Astrocyte (in vitro differentiated cells and primary cell): ENCODE measurements around the gene C1R. TPM values are rescaled to one million over a fixed set of nuclear protein-coding genes. Genes with fewer than 3 reads are reported as not detected.

ENCODE experiments used
- DNase-seq: peaks from one replicate; pipeline ENCODE4 v3.0.0-alpha.2; 2010; ENCODE audit warnings: low read depth
- FAIRE-seq: peaks from 2 replicates; lab custom pipeline; 2011; peaks lifted over from hg19 to GRCh38; lab: Jason Lieb, UNC
- H2AFZ ChIP-seq: 2 replicates; pipeline ENCODE4 v1.6.0; 2012; ENCODE audit warnings: low read depth, low read length, inconsistent platforms
- H3K27ac ChIP-seq: 2 replicates; pipeline ENCODE4 v1.5.1; 2011; ENCODE audit warnings: low read depth, low read length, inconsistent platforms
- H3K27me3 ChIP-seq: 2 replicates; pipeline ENCODE4 v1.6.0; 2011; ENCODE audit warnings: low read length, inconsistent platforms; ENCODE audit not compliant: insufficient read depth
- H3K36me3 ChIP-seq: 2 replicates; pipeline ENCODE4 v1.5.1; 2011; ENCODE audit warnings: low read length, inconsistent platforms; ENCODE audit not compliant: insufficient read depth
- H3K4me1 ChIP-seq: 2 replicates; pipeline ENCODE4 v1.5.1; 2011; ENCODE audit warnings: low read length, inconsistent platforms; ENCODE audit not compliant: insufficient read depth
- H3K4me2 ChIP-seq: 2 replicates; pipeline ENCODE4 v1.6.0; 2012; ENCODE audit warnings: low read length, inconsistent platforms
- H3K4me3 ChIP-seq: 2 replicates; pipeline ENCODE4 v1.5.1; 2011; ENCODE audit warnings: low read depth, mild to moderate bottlenecking, low read length, inconsistent platforms; ENCODE audit not compliant: insufficient read depth
- H3K79me2 ChIP-seq: 2 replicates; pipeline ENCODE4 v1.6.0; 2012; ENCODE audit warnings: mild to moderate bottlenecking, low read length, inconsistent platforms; ENCODE audit not compliant: insufficient read depth
- H3K9ac ChIP-seq: 2 replicates; pipeline ENCODE4 v1.6.0; 2012; ENCODE audit warnings: mild to moderate bottlenecking, low read length, inconsistent platforms
- H3K9me3 ChIP-seq: 2 replicates; pipeline ENCODE4 v1.5.1; 2012; ENCODE audit warnings: low read depth, mild to moderate bottlenecking, low read length, inconsistent platforms; ENCODE audit not compliant: insufficient read depth
- H4K20me1 ChIP-seq: 2 replicates; pipeline ENCODE4 v1.6.0; 2012; ENCODE audit warnings: low read length, inconsistent platforms; ENCODE audit not compliant: insufficient read depth
- H3K27ac Mint-ChIP-seq: one replicate; pipeline ENCODE4 v1.8.0; 2021; ENCODE audit warnings: mild to moderate bottlenecking, mixed read lengths; ENCODE audit not compliant: unreplicated experiment
- H3K27me3 Mint-ChIP-seq: one replicate; pipeline ENCODE4 v1.8.0; 2021; ENCODE audit warnings: low read depth, mixed read lengths; ENCODE audit not compliant: unreplicated experiment
- H3K36me3 Mint-ChIP-seq: one replicate; pipeline ENCODE4 v1.8.0; 2021; ENCODE audit warnings: low read depth, mixed read lengths; ENCODE audit not compliant: unreplicated experiment
- H3K4me1 Mint-ChIP-seq: one replicate; pipeline ENCODE4 v1.8.0; 2021; ENCODE audit warnings: low read depth, mixed read lengths; ENCODE audit not compliant: unreplicated experiment
- H3K4me3 Mint-ChIP-seq: one replicate; pipeline ENCODE4 v1.8.0; 2021; ENCODE audit warnings: mild to moderate bottlenecking, moderate library complexity, mixed read lengths; ENCODE audit not compliant: unreplicated experiment
- H3K9me3 Mint-ChIP-seq: one replicate; pipeline ENCODE4 v1.8.0; 2021; ENCODE audit warnings: mild to moderate bottlenecking, mixed read lengths; ENCODE audit not compliant: unreplicated experiment
- CTCF ChIP-seq: IDR thresholded peaks from 2 replicates; pipeline ENCODE4 v1.5.1; 2011; ENCODE audit warnings: low read depth, mild to moderate bottlenecking, inconsistent platforms, low read length, moderate library complexity; ENCODE audit not compliant: insufficient read depth
- EZH2 ChIP-seq: IDR thresholded peaks from 2 replicates; pipeline ENCODE4 v1.6.1; 2012; ENCODE audit warnings: mild to moderate bottlenecking, low read length, inconsistent platforms; ENCODE audit not compliant: insufficient read depth
- total RNA-seq: library from RNA; stranded (reverse); gene quantifications from 2 replicates; pipeline ENCODE4 v1.2.1, GENCODE V29; 2021

Gene C1R
- total RNA-seq, 1 donor from 2014 or later: 0.86 TPM

DNA sequence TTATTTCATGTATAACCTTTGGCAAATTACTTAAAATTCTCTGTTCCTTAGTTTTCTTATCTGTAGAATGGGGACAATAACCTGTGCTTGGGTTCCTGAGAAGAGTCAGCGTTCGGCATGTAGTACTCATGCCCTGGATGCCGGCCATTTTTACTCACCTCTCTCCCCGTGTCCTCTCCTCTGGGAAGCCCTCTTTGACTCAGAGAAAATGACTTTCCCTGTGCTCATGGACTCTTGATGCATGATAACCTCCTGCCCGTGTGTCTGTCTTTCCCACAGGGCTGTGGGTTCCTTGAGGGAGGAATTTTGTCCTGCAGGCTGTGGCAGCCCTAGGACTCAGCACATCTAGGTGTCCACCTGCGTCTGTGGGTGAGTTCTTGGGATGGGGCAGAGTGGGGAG lies 22.6 kb upstream of the C1R start:
- DNase-seq (no peak), FAIRE-seq (no peak)
- no peak overlapping the region for H3K4me2 ChIP-seq
- no peaks in the 10 kb centered on the region for H3K27me3 ChIP-seq
- no peak overlapping the region for H2AFZ ChIP-seq
- no peaks in the 10 kb centered on the region for H3K36me3 ChIP-seq
- Mint-ChIP-seq H3K4me3 (no peak overlapping the region), H3K27me3 (peaks cover 39% of the 10 kb centered on the region), H3K36me3 (peaks cover 12% of the 10 kb centered on the region), H3K4me1 (no peaks in the 10 kb centered on the region), H3K27ac (no peak overlapping the region), H3K9me3 (no peaks in the 10 kb centered on the region)
- H3K9me3 ChIP-seq: no peaks in the 10 kb centered on the region
- no peak overlapping the region for H3K9ac ChIP-seq
- no peak overlapping the region for H3K4me3 ChIP-seq
- peaks cover 3% of the 10 kb centered on the region for H4K20me1 ChIP-seq
- no peaks in the 10 kb centered on the region for H3K4me1 ChIP-seq
- H3K79me2 ChIP-seq: no peaks in the 10 kb centered on the region
- TF ChIP-seq CTCF (no peak), EZH2 (no peak)
- no peak overlapping the region for H3K27ac ChIP-seq

- FAIRE-seq: no peak
- H3K9me3 ChIP-seq: no peaks in the 10 kb centered on the region
- H3K79me2 ChIP-seq: peaks cover 3% of the 10 kb centered on the region
- H2AFZ ChIP-seq: no peak overlapping the region
- Mint-ChIP-seq H3K36me3 (peaks cover 12% of the 10 kb centered on the region), H3K27ac (no peak overlapping the region), H3K4me1 (no peaks in the 10 kb centered on the region), H3K27me3 (peaks cover 39% of the 10 kb centered on the region), H3K4me3 (no peak overlapping the region), H3K9me3 (no peaks in the 10 kb centered on the region)
- H3K4me3 ChIP-seq: no peak overlapping the region
- peaks cover 7% of the 10 kb centered on the region for H4K20me1 ChIP-seq
- H3K27ac ChIP-seq: no peak overlapping the region
- no peak for DNase-seq
- no peak for TF ChIP-seq EZH2
- no peaks in the 10 kb centered on the region for H3K36me3 ChIP-seq
- no peak overlapping the region for H3K9ac ChIP-seq
- no peaks in the 10 kb centered on the region for H3K27me3 ChIP-seq
- no peak overlapping the region for H3K4me2 ChIP-seq
- peaks cover 4% of the 10 kb centered on the region for H3K4me1 ChIP-seq
Measured at GRCh38 chr12:7114008-7114407, 21.8 kb upstream of the C1R start.

DNA sequence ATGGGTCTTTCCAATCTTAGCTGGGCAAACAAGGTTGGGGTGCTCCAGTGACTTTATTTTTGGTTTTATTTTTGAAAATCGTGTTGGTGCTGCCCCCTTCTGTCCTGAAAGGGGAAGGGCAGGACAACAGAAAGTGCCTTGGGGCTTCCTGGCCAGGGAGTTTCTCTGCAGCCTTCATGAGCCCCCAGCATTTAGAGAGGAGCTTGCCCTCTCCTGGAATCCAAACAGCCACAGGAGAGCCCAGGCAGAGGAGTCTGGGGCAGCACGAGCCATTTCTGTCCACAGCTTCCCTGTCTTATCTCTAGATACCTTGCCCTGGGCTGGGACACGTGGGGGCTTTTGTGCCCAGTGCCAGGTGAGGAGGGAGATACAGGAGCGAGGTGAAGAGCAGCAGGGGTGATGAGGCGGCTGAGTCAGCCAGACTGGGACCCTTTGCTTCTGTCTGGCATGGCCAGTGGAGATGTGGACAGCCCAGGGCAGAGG lies 21.2 kb upstream of the C1R start:
- no peak overlapping the region for H3K4me2 ChIP-seq
- no peaks in the 10 kb centered on the region for H3K9me3 ChIP-seq
- peaks cover 7% of the 10 kb centered on the region for H4K20me1 ChIP-seq
- no peak for DNase-seq
- H3K36me3 ChIP-seq: no peaks in the 10 kb centered on the region
- H3K79me2 ChIP-seq: peaks cover 3% of the 10 kb centered on the region
- TF ChIP-seq EZH2: no peak
- peak; percentile 80 for TF ChIP-seq CTCF
- no peak overlapping the region for H3K27ac ChIP-seq
- Mint-ChIP-seq H3K27ac (peak overlapping the region; percentile 53), H3K4me3 (no peak overlapping the region), H3K4me1 (no peaks in the 10 kb centered on the region), H3K9me3 (no peaks in the 10 kb centered on the region), H3K27me3 (peaks cover 36% of the 10 kb centered on the region), H3K36me3 (peaks cover 12% of the 10 kb centered on the region)
- H3K4me1 ChIP-seq: peaks cover 6% of the 10 kb centered on the region
- H2AFZ ChIP-seq: no peak overlapping the region
- no peak for FAIRE-seq
- no peak overlapping the region for H3K9ac ChIP-seq
- no peak overlapping the region for H3K4me3 ChIP-seq
- H3K27me3 ChIP-seq: no peaks in the 10 kb centered on the region
